Limb (tissue), 2 donors: ENCODE data around the gene ARHGAP24.

Source experiments
- DNase-seq, 2 donors: peaks; one replicate each; pipeline ENCODE4 v3.0.0-alpha.2; 2016; ENCODE audit errors: extremely low spot score in 2 of 2

The ARHGAP24 gene

GRCh38 chr4:85776579-85776978, 301.6 kb downstream of the ARHGAP24 start:
- DNase-seq: no peak

- DNase-seq: no peak
Measured at GRCh38 chr4:85777908-85778631, 303.1 kb downstream of the ARHGAP24 start.

GRCh38 chr4:85778632-85779131, 303.7 kb downstream of the ARHGAP24 start:
- DNase-seq: peak in 1 of 2 donors; percentile 56

GRCh38 chr4:85779165-85779564, 304.2 kb downstream of the ARHGAP24 start:
- no peak for DNase-seq

GRCh38 chr4:85780664-85781063, 305.7 kb downstream of the ARHGAP24 start:
- no peak for DNase-seq

- DNase-seq: no peak
Measured at GRCh38 chr4:85783483-85783882, 308.5 kb downstream of the ARHGAP24 start.

GRCh38 chr4:85783900-85784299, 308.9 kb downstream of the ARHGAP24 start:
- DNase-seq: no peak

- DNase-seq: no peak
Measured at GRCh38 chr4:85784348-85784747, 309.4 kb downstream of the ARHGAP24 start.

- no peak for DNase-seq
Measured at GRCh38 chr4:85784947-85785346, 310.0 kb downstream of the ARHGAP24 start.

- DNase-seq: no peak
Measured at GRCh38 chr4:85787133-85787532, 312.2 kb downstream of the ARHGAP24 start.

- no peak for DNase-seq
Measured at GRCh38 chr4:85788604-85789003, 313.7 kb downstream of the ARHGAP24 start.

GRCh38 chr4:85789241-85789640, 314.3 kb downstream of the ARHGAP24 start:
- DNase-seq: no peak

- DNase-seq: peak in 1 of 2 donors; percentile 95
Measured at GRCh38 chr4:85790582-85790981, 315.6 kb downstream of the ARHGAP24 start.

GRCh38 chr4:85792376-85793232, 317.7 kb downstream of the ARHGAP24 start:
- no peak for DNase-seq

GRCh38 chr4:85793233-85793585, 318.3 kb downstream of the ARHGAP24 start:
- DNase-seq: no peak

- no peak for DNase-seq
Measured at GRCh38 chr4:85798012-85798770, 323.2 kb downstream of the ARHGAP24 start.

- DNase-seq: no peak
Measured at GRCh38 chr4:85803856-85804255, 328.9 kb downstream of the ARHGAP24 start.

- DNase-seq: peak in 1 of 2 donors; percentile 55
Measured at GRCh38 chr4:85805891-85806290, 330.9 kb downstream of the ARHGAP24 start.

GRCh38 chr4:85806334-85806733, 331.4 kb downstream of the ARHGAP24 start:
- DNase-seq: no peak

- DNase-seq: peak in 1 of 2 donors; percentile 49
Measured at GRCh38 chr4:85807247-85807950, 332.4 kb downstream of the ARHGAP24 start.

GRCh38 chr4:85808104-85808503, 333.2 kb downstream of the ARHGAP24 start:
- DNase-seq: no peak
